IMR-90 (cell line): ENCODE results near the gene VPS26C. TPM values are rescaled to one million over a fixed set of nuclear protein-coding genes. Genes with fewer than 3 reads are reported as not detected.

Source experiments
- ATAC-seq: fragments of 200-7000 bp; cut with Tn5 transposase; 2 replicates; pipeline ENCODE4 v1.9.1; 2020; ENCODE audit warnings: low read depth, mild to moderate bottlenecking, moderate library complexity
- BruUV-seq: library from RNA; stranded (reverse); fragments of 400-500 nt; replicated peaks from 2 replicates; lab custom pipeline; 2021; lab: Mats Ljungman, UMichigan
- CTCF ChIA-PET: fragments of 300-600 bp; formaldehyde crosslinking; extraction: SDS; loops from one replicate; lab custom pipeline; 2021; ENCODE audit warnings: antibody characterized with exemption; lab: Yijun Ruan, JAX
- POLR2A ChIA-PET: fragments of 300-600 bp; sonication (Branson Sonifier 250); formaldehyde crosslinking; loops from one replicate; lab custom pipeline; 2022; ENCODE audit warnings: antibody characterized with exemption; ENCODE audit not compliant: unreplicated experiment; lab: Charles Lee
- DNase-seq: peaks from one replicate; pipeline ENCODE4 v3.0.0; 2013
- H2AFZ ChIP-seq: replicated peaks from 2 replicates; pipeline ENCODE3; 2013; ENCODE audit warnings: low read length, mild to moderate bottlenecking; ENCODE audit not compliant: poor library complexity
- H2AK5ac ChIP-seq: 2 replicates; pipeline ENCODE4 v1.6.1; 2013; ENCODE audit warnings: low read depth, low read length, inconsistent platforms
- H2AK9ac ChIP-seq: replicated peaks from 2 replicates; pipeline ENCODE3; 2013; ENCODE audit warnings: mild to moderate bottlenecking, low read depth, low read length, moderate library complexity; ENCODE audit not compliant: poor library complexity
- H2BK120ac ChIP-seq: 2 replicates; pipeline ENCODE4 v1.6.1; 2013; ENCODE audit warnings: low read depth, low read length, inconsistent platforms
- H2BK15ac ChIP-seq: 3 replicates; pipeline ENCODE4 v1.6.1; 2013; ENCODE audit warnings: low read depth, low read length, inconsistent platforms
- H2BK20ac ChIP-seq: 2 replicates; pipeline ENCODE4 v1.6.1; 2013; ENCODE audit warnings: low read depth, mild to moderate bottlenecking, inconsistent platforms, low read length, moderate library complexity
- H2BK5ac ChIP-seq: 2 replicates; pipeline ENCODE4 v1.6.1; 2013; ENCODE audit warnings: mild to moderate bottlenecking, low read depth, low read length, inconsistent platforms; ENCODE audit not compliant: poor library complexity, severe bottlenecking
- H3K14ac ChIP-seq: replicated peaks from 2 replicates; pipeline ENCODE4 v1.6.1; 2013; ENCODE audit warnings: low read depth, low read length, inconsistent platforms
- H3K18ac ChIP-seq: 2 replicates; pipeline ENCODE4 v1.6.1; 2013; ENCODE audit warnings: low read depth, low read length, control low read depth
- H3K23ac ChIP-seq: 2 replicates; pipeline ENCODE4 v1.6.1; 2013; ENCODE audit warnings: low read depth, low read length, inconsistent platforms
- H3K27ac ChIP-seq: 2 replicates; pipeline ENCODE4 v1.5.1; 2013; ENCODE audit warnings: mild to moderate bottlenecking, control low read depth, low read length; ENCODE audit not compliant: insufficient read depth
- H3K27me3 ChIP-seq: 2 replicates; pipeline ENCODE4 v1.6.1; 2013; ENCODE audit warnings: low read length; ENCODE audit not compliant: control insufficient read depth, insufficient read depth
- H3K36me3 ChIP-seq: 2 replicates; pipeline ENCODE4 v1.6.1; 2013; ENCODE audit warnings: low read length, mixed read lengths; ENCODE audit not compliant: control insufficient read depth, insufficient read depth
- H3K4ac ChIP-seq: 2 replicates; pipeline ENCODE4 v1.6.1; 2013; ENCODE audit warnings: low read depth, low read length, inconsistent platforms
- H3K4me1 ChIP-seq: 2 replicates; pipeline ENCODE4 v1.6.1; 2013; ENCODE audit warnings: low read length, mixed read lengths; ENCODE audit not compliant: control insufficient read depth, insufficient read depth
- H3K4me2 ChIP-seq: 2 replicates; pipeline ENCODE4 v1.6.1; 2013; ENCODE audit warnings: low read depth, mild to moderate bottlenecking, control low read depth, low read length, moderate library complexity
- H3K4me3 ChIP-seq: 2 replicates; pipeline ENCODE4 v1.5.1; 2013; ENCODE audit warnings: low read depth, mild to moderate bottlenecking, control low read depth, low read length, moderate library complexity; ENCODE audit not compliant: insufficient read depth
- H3K56ac ChIP-seq: 2 replicates; pipeline ENCODE4 v1.6.1; 2013; ENCODE audit warnings: low read length, inconsistent platforms; ENCODE audit not compliant: insufficient read depth; ENCODE audit errors: extremely low read depth
- H3K79me1 ChIP-seq, 2 experiments: 2 replicates each; pipeline ENCODE4 v1.6.1; 2013; ENCODE audit warnings: low read length in 2 of 2, inconsistent platforms in 1 of 2, low read depth in 1 of 2
- H3K9ac ChIP-seq: 2 replicates; pipeline ENCODE4 v1.6.1; 2013; ENCODE audit warnings: low read depth, low read length, control low read depth
- H3K9me1 ChIP-seq: 2 replicates; pipeline ENCODE4 v1.6.1; 2013; ENCODE audit warnings: low read length, inconsistent platforms; ENCODE audit not compliant: insufficient read depth
- H3K9me3 ChIP-seq: 2 replicates; pipeline ENCODE4 v1.6.1; 2013; ENCODE audit warnings: low read length; ENCODE audit not compliant: control insufficient read depth, insufficient read depth
- H4K20me1 ChIP-seq: 2 replicates; pipeline ENCODE4 v1.6.1; 2013; ENCODE audit warnings: low read length, inconsistent platforms; ENCODE audit not compliant: insufficient read depth
- H4K5ac ChIP-seq: 2 replicates; pipeline ENCODE4 v1.6.1; 2013; ENCODE audit warnings: mild to moderate bottlenecking, low read depth, low read length, control low read depth
- H4K8ac ChIP-seq, 2 experiments: 2 replicates each; pipeline ENCODE4 v1.6.1; 2013; ENCODE audit warnings: low read depth in 2 of 2, low read length in 2 of 2, control low read depth in 1 of 2, inconsistent platforms in 1 of 2
- H4K91ac ChIP-seq: 2 replicates; pipeline ENCODE4 v1.6.1; 2013; ENCODE audit warnings: low read depth, low read length, inconsistent platforms; ENCODE audit not compliant: insufficient read depth
- BHLHE40 ChIP-seq: fragments of 150-350 bp; IDR thresholded peaks from 2 replicates; pipeline ENCODE4 v1.6.1; 2016; ENCODE audit warnings: mild to moderate bottlenecking, low read depth, low read length
- CEBPB ChIP-seq: IDR thresholded peaks from 2 replicates; pipeline ENCODE4 v1.6.1; 2012; ENCODE audit warnings: low read depth, low read length, improper control_type of control experiment
- CHD1 ChIP-seq: IDR thresholded peaks from 2 replicates; pipeline ENCODE4 v1.6.1; 2012; ENCODE audit warnings: low read depth, low read length, improper control_type of control experiment
- CTCF ChIP-seq: conservative IDR thresholded peaks from 2 replicates; pipeline ENCODE4 v1.5.1; 2012; ENCODE audit warnings: mild to moderate bottlenecking, low read depth, low read length, improper control_type of control experiment
- FOS ChIP-seq: fragments of 150-350 bp; IDR thresholded peaks from 2 replicates; pipeline ENCODE4 v1.6.1; 2016; ENCODE audit warnings: low read depth, low read length
- MAFK ChIP-seq: IDR thresholded peaks from 2 replicates; pipeline ENCODE4 v1.6.1; 2012; ENCODE audit warnings: low read depth, low read length, improper control_type of control experiment
- MAZ ChIP-seq: IDR thresholded peaks from 2 replicates; pipeline ENCODE4 v1.6.1; 2012; ENCODE audit warnings: low read depth, mild to moderate bottlenecking, low read length, improper control_type of control experiment, moderate library complexity, borderline replicate concordance
- MXI1 ChIP-seq: IDR thresholded peaks from 2 replicates; pipeline ENCODE4 v1.6.1; 2012; ENCODE audit warnings: low read depth, mild to moderate bottlenecking, low read length, moderate library complexity, borderline replicate concordance
- NFE2L2 ChIP-seq: fragments of 150-350 bp; IDR thresholded peaks from 2 replicates; pipeline ENCODE4 v1.6.1; 2016; ENCODE audit warnings: low read depth, mild to moderate bottlenecking, low read length
- POLR2A ChIP-seq: IDR thresholded peaks from 2 replicates; pipeline ENCODE4 v1.6.1; 2012; ENCODE audit warnings: mild to moderate bottlenecking, low read depth, low read length
- RAD21 ChIP-seq: IDR thresholded peaks from 2 replicates; pipeline ENCODE4 v1.6.1; 2012; ENCODE audit warnings: low read length, improper control_type of control experiment
- RCOR1 ChIP-seq: IDR thresholded peaks from 2 replicates; pipeline ENCODE4 v1.6.1; 2012; ENCODE audit warnings: mild to moderate bottlenecking, low read length, improper control_type of control experiment; ENCODE audit not compliant: insufficient replicate concordance
- RFX5 ChIP-seq: IDR thresholded peaks from 2 replicates; pipeline ENCODE4 v1.8.0; 2012; ENCODE audit warnings: low read depth, mild to moderate bottlenecking, low read length, moderate library complexity
- SMC3 ChIP-seq: fragments of 150-350 bp; IDR thresholded peaks from 2 replicates; pipeline ENCODE4 v1.6.1; 2016; ENCODE audit warnings: low read depth, mild to moderate bottlenecking, antibody characterized with exemption, low read length, moderate library complexity
- USF2 ChIP-seq: fragments of 150-350 bp; IDR thresholded peaks from 2 replicates; pipeline ENCODE4 v1.6.1; 2017; ENCODE audit warnings: mild to moderate bottlenecking, antibody characterized with exemption, low read length, low read depth
- WGBS, 2 experiments: methylation state at CpG; one replicate each; pipeline versions ENCODE4 v1.1.5 to v1.1.7; 2013; ENCODE audit warnings: missing lambda C conversion rate in 2 of 2; ENCODE audit not compliant: insufficient read length in 1 of 2; ENCODE audit errors: extremely low coverage in 2 of 2; 5-methylcytosine and 5-hydroxymethylcytosine counted together
- dilution Hi-C: fragments of 300-500 bp; cut with HindIII; formaldehyde crosslinking; loops from one replicate; pipeline ENCODE4 v1.14.3; 2018; ENCODE audit warnings: low sequenced_read_pairs; ENCODE audit not compliant: unreplicated experiment
- in situ Hi-C: fragments of 300-500 bp; cut with MboI; formaldehyde crosslinking; loops from 3 replicates; pipeline ENCODE4 v1.14.3; 2019; ENCODE audit warnings: low sequenced_read_pairs, inconsistent platforms, mixed read lengths
- intact Hi-C: fragments of 100-400 bp; cut with micrococcal nuclease; formaldehyde crosslinking; loops from 2 replicates; pipeline ENCODE4 v1.10.0; 2022
- polyA plus RNA-seq, 3 experiments: library from polyadenylated mRNA; depleted of rRNA; stranded (reverse); fragments of >200 nt; gene quantifications; 2 replicates each; pipeline ENCODE4 v1.2.3, GENCODE V29; 2012; ENCODE audit warnings: low replicate concordance in 1 of 3
- total RNA-seq: library from RNA; depleted of rRNA; stranded (reverse); fragments of >200 nt; gene quantifications from 2 replicates; pipeline ENCODE4 v1.2.3, GENCODE V29; 2012

VPS26C gene
- total and polyA plus RNA-seq, 2 of the 4 experiments (the other 2 are of a cell fraction), result 30.0 to 36.6 TPM

- Histone ChIP-seq H3K4me3 (no peak overlapping the region), H3K4ac (peak overlapping the region; percentile 39; the same call in 1 of the 2 replicates), H3K27me3 (no peaks in the 10 kb centered on the region), H2AFZ (no peak overlapping the region), H3K56ac (no peak overlapping the region), H3K9me1 (peaks cover 19% of the 10 kb centered on the region), H4K5ac (peak overlapping the region; percentile 70; the same call in 1 of the 2 replicates), H3K23ac (peak overlapping the region; percentile 88), H3K27ac (peak overlapping the region; percentile 86; the same call in 1 of the 2 replicates), H2BK20ac (peak overlapping the region; percentile 33; the same call in 1 of the 2 replicates), H3K4me1 (peaks cover 16% of the 10 kb centered on the region), H2BK15ac (no peak overlapping the region), H2AK9ac (peak overlapping the region; percentile 52), H4K91ac (peak overlapping the region; percentile 15; the same call in 1 of the 2 replicates), H3K4me2 (peak overlapping the region; percentile 59; the same call in 1 of the 2 replicates), H2AK5ac (peak overlapping the region; percentile 80; the same call in 1 of the 2 replicates), H3K9ac (no peak overlapping the region), H3K14ac (0 out of 2 replicates have a peak overlapping the region, but pooled peaks have one; percentile 2), H3K79me1 (peaks cover 34 to 76% of the 10 kb centered on the region in 2 experiments), H4K20me1 (peaks cover 25% of the 10 kb centered on the region), H4K8ac (peak overlapping the region; percentile 3 to 22; a peak in 1 of 4 replicates), H2BK5ac (peak overlapping the region; percentile 43), H3K9me3 (no peaks in the 10 kb centered on the region), H3K36me3 (no peaks in the 10 kb centered on the region), H3K18ac (peak overlapping the region; percentile 27; the same call in 1 of the 2 replicates), H2BK120ac (0 out of 2 replicates have a peak overlapping the region, but pooled peaks have one; percentile 54)
- BruUV-seq, result no TSS peak
- ChIA-PET CTCF (interaction anchor here (1.0 kb wide), 1 partner anchor 8 kb away, joined by 3 read pairs; the partner anchor contains the start of gene VPS26C), POLR2A (no interaction called here)
- in situ Hi-C loops, result loop anchor here (25.0 kb wide), 1 partner anchor 203 kb away; no protein-coding TSS in a partner anchor
- DNase-seq (peak; percentile 8), ATAC-seq (peak; percentile 31; the same call in 1 of the 2 replicates)
- intact Hi-C loops, result no loop called here
- 90% methylated on average over 2 of the region's 5 CpGs; no CpG with 5 or more reads in 1 of the 2 experiments for WGBS, 2 experiments
- dilution Hi-C loops, result no loop called here
- TF ChIP-seq SMC3, result no peak
- no peak for TF ChIP-seq CHD1
- TF ChIP-seq RCOR1, result no peak
- TF ChIP-seq MAFK, result no peak
- TF ChIP-seq POLR2A, result no peak
- no peak for TF ChIP-seq BHLHE40
- no peak for TF ChIP-seq CTCF
- TF ChIP-seq CEBPB, result no peak
- TF ChIP-seq FOS, result no peak
- no peak for TF ChIP-seq RFX5
- no peak for TF ChIP-seq RAD21
- no peak for TF ChIP-seq MXI1
- no peak for TF ChIP-seq NFE2L2
- no peak for TF ChIP-seq MAZ
- no peak for TF ChIP-seq USF2
Measured at GRCh38 chr21:37259426-37259825, 7.7 kb downstream of the VPS26C start.
